Stimulated activated CD8-positive, alpha-beta memory T cell treated with anti-CD3 and anti-CD28 coated beads, Interleukin-7, amount 100 ng/mL, for 48 hours (primary cell): ENCODE results near the gene NR2F1-AS1.
"Not testable (repeated sequence)": the region's sequence is repeated elsewhere in the genome, so short reads cannot be mapped to it uniquely, and the experiment has no call there.

Experiments used
- DNase-seq, 2 donors: peaks; one replicate each; pipeline ENCODE4 v3.0.0-alpha.2; 2020; ENCODE audit warnings: low read depth in 1 of 2; ENCODE audit errors: extremely low read depth in 1 of 2

NR2F1-AS1 gene

DNA sequence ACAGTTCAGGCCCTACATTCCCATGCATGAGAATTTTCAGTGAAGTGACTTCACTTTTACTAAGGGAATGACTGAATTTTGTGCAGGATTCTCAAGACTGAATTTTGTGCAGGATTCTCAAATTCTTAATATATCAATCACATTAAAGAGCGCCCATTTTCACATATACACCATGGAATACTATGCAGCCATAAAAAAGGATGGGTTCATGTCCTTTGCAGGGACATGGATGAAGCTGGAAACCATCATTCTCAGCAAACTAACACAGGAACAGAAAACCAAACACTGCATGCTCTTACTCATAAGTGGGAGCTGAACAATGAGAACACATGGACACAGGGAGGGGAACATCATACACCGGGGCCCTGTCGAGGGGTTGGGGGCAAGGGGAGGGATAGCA is 31.4 kb downstream of the NR2F1-AS1 start:
- not testable (repeated sequence) for DNase-seq

DNA sequence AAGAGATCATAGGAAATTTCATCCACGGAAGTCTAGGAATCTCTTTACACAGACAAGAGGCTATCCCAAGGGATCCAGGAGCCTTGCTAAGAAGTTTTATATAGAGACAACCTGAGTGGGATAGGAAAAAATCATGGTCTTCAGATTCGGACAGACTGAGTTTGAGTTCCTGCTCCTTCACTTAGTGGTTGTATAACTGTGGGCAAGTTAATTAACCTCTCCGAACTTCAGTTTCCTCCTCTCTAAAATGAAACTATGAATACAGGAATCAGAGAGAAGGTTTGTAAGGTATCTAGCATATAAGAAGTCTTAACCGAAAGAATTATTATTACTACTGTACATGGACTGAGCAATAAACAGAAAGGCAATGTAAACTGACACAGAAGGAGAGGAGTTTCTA is 35.1 kb downstream of the NR2F1-AS1 start:
- DNase-seq, result no peak

DNA sequence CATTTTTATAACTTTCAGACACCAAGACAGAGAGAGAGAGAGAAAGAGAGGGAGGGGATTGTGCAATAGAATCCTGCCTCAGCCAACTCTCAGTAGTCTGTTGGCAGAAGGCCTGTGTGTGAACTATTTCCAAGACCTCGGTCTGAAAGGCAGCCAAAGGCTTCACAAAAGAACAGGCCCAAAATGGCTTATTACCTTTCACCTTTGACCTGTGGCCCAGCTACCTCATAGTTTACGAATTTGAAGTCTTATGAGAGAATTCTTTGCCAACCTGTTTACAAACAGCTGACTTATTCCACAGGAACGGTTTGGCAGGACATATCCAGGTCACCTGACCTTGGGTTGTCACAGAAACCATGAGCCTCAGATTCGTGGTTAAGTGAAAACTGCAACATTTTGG is 48.6 kb downstream of the NR2F1-AS1 start:
- DNase-seq, result no peak

DNA sequence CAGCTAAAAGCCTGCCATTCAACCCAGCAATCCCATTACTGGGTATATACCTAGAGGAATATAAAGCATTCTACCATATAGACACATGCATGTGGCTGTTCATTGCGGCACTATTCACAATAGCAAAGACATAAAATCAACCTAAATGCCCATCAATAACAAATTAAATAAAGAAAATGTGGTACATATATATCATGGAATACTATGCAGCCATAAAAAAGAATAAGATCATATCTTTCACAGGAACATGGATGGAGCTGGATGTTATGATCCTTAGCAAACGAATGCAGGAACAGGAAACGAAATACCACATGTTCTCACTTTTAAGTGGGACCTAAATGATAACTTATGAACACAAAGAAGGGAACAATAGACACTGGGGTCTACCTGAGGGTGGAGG is 59.2 kb downstream of the NR2F1-AS1 start:
- not testable (repeated sequence) for DNase-seq

DNA sequence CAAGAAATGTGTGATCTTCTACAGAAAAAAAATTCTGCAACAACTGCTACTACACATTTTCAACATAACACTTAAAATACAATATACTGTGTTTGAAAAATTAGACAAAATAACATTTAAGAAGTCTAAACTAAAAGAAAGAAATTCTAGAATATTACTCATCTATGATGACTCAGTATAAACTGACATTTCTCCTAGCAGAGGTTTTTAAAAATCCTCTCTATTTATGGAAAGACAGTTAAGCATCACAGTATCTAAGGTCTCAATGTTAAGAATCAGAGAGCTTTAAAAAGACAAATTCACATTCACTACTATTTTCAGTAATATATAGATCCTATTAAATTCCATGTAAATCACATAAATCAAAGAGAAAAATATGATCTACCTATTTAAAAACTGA is 61.3 kb downstream of the NR2F1-AS1 start:
- DNase-seq, result no peak

DNA sequence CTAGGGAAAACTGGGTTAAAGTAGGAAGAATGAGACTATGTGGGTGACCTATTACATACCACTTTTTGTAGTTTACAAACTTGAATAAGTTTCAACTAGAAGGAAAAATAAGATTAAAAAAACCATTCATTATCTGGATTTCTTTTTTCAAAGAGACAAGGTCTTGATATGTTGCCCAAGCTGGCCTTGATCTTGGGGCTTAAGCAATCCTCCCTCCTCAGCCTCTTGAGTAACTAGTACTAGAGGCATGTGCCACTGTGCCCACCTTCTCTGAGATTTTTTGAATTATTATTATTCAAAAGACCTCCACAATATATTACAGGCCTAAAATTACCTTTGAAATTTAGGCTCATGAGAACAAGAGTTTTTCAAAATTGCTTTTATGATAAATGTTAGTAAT is 63.2 kb downstream of the NR2F1-AS1 start:
- no peak for DNase-seq

DNA sequence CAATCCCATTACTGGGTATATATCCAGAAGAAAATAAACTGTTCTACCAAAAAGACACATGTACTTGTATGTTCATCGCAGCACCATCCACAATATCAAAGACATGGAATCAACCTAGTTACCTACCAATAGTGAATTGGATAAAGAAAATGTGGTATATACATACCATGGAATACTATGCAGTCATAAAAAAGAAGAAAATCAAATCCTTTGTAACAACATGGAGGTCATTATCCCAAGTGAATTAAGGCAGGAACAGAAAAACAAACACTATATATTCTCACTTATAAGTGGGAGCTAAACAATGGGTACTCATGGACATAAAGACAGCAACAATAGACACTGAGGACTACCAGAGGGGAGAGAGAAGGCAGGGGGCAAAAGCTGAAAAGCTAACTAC is 67.7 kb downstream of the NR2F1-AS1 start:
- no peak for DNase-seq

DNA sequence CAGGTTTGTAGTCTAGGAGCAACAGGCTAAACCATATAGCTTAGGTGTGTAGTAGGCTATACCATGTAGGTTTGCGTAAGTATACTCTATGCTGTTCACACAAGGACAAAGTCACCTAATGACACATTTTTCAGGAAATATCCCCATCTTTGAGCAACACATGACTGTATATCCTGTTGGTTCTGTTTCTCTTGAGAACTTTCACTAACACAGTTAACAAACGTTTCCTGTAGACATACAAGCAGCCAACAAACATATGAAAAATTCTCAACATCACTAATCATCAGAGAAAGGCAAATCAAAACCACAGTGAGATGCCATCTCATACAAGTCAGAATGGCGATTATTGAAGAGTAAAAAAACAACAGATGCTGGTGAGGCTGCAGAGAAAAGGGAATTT is 68.2 kb downstream of the NR2F1-AS1 start:
- DNase-seq, result no peak

DNA sequence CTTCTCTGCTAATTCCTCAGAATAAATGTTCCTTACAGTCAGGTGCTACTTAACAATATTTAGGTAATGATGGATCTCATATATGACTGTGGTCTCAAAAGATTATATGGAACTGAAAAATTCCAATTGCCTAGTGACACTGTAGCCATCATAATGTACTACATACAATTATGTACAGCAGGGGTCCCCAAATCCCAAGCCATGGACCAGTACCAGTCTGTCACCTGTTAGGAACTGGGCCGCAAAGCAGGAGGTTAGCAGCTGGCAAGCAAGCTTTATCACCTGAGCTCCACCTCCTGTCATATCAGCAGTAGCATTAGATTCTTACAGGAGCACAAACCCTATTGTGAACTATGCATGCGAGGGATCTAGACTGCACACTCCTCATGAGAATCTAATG is 69.6 kb downstream of the NR2F1-AS1 start:
- DNase-seq, result no peak

DNA sequence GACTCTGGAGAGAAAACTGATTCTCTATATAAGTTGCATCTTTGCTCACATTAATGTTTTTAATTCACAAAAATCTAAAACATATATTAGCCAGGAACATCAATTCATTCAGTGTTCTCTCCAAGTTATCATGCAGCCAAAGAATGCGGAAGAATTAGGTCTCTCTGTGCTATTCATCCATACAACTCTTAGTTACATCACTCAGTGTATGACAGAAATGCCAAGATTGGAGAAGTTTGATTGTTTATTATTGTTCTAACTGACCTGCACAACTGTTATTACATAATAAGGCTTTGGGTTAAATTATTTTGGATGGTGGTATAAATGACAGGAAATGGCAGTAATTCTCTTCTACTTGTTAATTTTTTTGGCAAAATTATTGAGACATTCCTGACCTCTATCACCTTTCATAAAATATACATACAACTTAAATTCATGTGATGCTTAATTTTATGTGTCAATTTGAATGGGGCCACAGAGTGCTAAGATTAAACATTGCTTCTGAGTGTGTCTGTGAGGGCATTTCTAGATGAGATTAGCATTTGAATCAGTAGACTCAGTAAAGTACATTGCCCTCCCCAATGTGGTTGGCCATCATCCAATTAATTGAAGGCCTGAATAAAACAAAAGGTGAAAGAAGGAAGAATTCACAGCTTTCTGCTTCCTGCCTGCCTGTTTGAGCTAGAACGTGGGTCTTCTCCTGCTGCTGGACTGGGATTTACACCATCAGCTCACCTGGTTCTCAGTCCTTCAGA is 70.2 kb downstream of the NR2F1-AS1 start:
- no peak for DNase-seq

DNA sequence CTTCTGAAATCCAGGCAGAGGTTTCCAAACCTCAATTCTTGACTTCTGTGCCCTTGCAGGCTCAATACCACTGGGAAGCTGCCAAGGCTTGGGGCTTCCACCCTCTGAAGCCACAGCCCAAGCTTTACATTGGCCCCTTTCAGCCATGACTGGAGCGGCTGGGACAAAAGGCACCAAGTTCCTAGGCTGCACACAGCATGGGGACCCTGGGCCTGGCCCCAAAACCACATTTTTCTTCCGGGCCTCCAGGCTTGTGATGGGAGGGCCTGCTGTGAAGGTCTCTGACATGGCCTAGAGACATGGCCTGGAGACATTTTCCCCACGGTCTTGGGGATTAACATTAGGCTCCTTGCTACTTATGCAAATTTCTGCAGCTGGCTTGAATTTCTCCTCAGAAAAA is 75.5 kb downstream of the NR2F1-AS1 start:
- not testable (repeated sequence) for DNase-seq

DNA sequence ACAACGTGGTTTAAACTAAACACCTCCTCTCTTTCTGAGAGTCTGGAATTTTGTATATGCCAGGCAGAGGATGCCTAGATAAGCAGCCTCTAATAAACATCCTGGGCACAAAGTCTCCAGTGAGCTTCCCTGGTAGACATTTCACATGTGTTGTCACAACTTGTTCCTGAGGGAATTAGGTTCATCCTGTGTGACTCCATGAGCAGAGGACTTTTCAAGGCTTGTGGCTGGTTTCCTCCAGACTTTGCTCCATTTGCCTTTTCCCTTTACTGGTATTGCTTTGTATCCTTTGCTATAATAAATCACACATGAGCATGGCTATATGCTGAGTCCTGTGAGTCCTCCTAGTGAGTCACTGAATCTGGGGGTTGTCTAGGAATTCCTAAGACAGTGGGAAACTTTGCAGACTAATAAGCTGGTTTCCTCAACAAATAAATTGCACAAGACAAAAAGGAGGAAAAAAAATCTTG is 77.4 kb downstream of the NR2F1-AS1 start:
- no peak for DNase-seq

DNA sequence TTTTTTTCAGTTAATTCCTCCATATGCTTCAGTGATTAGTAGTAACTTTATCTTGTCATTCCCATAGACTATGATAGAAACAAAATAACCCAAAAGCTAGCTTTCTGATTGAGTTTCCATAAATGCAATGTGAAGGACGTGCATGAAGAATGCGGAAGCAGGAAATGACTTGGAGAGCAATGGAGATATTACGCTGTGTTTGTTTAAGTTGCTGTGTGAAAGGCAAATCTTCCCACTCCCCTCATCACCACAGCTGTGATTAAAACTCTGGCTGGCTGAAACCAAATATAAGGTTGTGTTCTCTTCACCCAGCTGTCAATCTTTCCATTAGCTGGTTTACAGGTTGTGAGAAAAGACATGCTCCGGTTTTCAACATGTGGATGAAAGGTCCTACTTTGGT is 83.9 kb downstream of the NR2F1-AS1 start:
- no peak for DNase-seq

DNA sequence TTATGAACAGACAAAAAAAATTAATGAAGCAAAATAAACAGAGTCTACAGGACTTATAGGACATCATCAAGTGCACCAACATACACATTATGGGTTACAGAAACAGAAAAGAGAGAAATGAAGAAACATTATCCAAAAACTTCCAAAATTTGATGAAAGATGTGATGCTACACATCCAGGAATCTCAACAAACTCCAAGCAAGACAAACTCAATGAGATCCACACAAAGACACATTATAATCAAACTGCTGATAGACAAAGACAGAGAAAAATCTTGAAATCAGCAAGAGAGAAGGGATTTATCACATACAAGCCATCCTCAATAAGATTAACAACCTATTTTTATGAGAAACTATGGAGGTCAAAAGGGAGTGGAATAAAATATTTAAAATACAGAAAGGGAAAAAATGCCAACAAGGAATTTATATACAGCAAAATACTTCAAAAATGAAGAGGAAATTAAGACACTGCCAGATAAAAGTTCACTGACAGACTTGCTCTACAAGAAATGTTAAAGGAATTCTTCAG is 101.0 kb downstream of the NR2F1-AS1 start:
- DNase-seq, result no peak

DNA sequence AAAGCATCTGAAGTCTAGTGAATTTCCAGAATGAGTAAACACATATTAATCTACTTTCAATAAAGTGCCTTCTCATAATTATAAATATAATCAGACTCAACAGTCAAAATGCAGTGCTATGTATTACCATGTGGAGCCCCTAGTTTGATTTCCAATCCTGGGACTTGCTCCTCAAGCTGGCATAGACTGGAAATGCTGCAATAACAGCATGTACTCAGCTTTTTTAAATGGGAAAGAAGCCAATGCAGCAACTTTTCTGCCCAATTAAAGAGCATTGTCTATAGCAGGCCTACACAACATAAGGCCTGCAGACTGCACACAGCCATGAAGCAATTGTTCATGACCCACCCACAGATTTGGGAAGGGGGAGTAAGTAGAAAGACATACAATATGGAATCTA is 103.2 kb downstream of the NR2F1-AS1 start:
- no peak for DNase-seq

DNA sequence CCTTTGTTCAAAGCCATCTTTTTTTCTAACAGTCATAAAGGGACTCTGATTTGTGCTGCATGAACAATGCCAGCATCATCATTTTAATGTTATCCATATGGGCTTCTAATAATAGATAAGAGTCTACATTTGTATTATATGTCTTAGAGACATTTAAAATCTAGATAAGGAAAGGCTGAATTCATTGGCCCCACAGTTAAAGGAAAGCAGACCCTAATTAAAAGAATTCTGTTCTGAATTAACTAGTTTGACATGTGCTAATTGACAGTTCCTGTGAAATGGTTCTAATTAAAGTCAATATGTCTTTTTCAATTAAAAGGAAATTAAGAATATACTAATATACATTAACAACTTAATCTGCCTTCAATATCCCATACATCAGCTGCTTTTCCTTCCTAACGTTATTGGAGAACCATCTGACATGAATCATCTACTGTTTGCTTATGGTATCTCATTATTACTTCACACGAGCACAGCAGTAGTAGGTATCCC is 104.7 kb downstream of the NR2F1-AS1 start:
- DNase-seq, result no peak

DNA sequence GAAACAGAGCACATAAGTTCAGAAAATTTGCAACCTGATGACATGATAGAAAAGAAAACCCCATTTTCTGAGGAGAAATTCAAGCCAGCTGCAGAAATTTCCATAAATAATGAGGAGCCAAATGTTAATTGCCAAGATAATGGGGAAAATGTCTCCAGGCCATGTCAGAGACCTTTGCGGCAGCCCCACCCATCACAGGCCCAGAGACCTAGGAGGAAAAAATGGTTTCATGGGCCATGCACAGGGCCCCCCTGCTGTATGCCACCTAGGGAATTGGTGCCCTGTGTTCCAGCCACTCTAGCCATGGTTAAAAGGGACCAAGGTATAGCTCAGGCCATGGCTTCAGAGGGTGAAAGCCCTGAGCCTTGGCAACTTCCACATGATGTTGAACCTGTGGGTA is 118.1 kb downstream of the NR2F1-AS1 start:
- DNase-seq, result no peak

DNA sequence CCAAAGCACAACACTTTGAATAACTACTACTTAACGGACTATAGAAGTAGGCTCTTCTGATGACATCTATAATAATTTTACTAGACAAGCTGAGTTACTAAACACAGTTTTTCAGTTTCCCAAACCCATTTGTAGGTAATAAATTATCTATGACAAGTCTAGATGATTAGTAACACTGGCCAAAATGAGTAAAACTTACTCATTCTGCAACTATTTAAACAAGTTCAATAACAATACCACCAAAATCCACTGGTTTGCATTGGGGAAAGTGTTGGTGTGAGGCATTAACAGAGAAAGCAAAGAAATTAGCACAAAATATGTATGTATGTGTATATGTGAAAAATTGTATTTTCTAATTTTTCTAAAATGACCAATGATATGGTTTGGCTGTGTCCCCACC is 119.3 kb downstream of the NR2F1-AS1 start:
- DNase-seq, result no peak

DNA sequence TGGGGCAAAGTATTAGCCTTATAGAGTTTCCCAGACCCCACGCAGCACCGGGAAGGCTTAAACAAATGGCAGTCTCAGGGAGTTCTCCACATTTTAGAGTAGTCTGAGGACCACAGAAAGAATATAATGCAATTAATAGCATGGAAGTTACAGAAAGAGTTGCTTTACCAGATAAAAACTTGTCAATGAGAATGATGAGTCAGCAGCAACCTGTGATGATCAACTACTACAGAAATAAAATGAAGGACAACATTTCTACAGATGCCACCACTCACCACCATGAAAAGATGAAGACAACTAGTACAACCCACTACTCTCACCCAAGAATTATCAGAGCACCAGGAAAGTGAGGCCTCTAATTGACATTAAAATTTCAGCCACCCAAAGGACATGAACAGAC is 120.7 kb downstream of the NR2F1-AS1 start:
- no peak for DNase-seq

DNA sequence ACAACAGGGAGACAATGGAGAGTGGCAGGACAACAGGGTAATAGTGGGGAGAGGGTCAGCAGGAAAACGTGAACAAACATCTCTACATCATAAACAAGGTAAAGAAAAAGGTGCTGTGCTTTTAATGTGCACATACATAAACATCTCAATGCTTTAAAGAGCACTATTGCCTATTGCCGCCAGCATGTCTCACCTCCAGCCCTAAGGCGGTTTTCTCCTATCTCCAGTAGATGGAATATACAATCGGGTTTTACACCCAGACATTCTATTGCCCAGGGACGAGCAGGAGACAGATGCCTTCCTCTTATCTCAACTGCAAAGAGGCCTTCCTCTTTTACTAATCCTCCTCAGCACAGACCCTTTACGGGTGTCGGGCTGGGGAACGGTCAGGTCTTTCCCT is 124.2 kb downstream of the NR2F1-AS1 start:
- not testable (repeated sequence) for DNase-seq

DNA sequence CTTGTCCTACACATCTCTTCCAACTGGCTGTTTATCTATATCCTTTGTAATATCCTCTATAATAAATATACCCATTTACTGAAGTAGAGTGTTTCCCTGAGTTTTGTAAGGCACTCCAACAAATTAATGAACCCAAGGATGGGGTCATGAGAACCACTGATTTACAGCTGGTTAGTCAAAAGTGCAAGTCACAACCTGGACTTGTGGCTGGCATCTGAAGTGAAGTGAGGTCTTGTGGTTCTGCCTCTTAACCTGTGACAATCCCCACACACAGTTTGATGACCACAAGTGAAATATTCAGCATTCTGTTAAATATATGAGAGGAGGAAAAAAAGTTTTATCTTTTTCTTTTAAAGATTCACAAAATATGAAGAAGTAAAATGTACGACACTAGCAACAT is 126.1 kb downstream of the NR2F1-AS1 start:
- DNase-seq, result no peak

DNA sequence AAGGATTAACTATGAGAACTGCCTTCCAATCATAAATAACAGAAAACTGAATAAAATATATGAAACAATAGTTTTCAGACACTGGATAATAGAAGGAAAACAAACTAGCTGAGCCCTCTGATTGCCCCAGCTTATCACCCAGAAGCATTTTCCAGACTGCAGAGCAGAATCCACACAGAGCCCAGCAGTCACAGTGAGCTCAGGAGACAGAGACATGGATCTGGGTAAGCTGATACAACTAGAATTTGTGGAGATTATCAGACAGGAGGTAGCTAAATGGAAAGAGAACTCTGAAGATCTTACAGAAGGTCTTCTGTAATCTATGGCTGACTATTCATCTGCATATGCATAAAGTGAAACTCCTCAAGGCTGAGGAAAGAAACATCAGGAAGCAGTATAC is 128.8 kb downstream of the NR2F1-AS1 start:
- no peak for DNase-seq

DNA sequence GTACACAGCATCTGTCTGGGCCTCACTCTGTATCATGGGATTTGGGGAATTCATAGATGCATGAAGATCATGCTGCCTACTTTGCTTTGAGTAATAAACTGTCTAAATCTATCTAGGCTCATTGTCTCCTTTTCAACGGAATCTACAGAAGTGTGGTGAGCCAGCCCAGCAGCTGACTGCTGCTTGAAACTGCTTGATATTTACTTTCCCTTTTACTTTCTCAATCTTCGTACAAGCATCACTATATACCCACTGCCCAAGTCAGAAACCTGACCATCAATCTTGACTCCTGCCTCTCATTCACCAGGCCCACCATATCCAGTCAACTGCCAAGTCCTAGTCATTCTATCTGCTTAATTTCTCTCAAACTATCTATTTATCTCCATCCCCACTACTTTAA is 142.9 kb downstream of the NR2F1-AS1 start:
- no peak for DNase-seq
